Measurements from ENCODE around the gene ZNF124.
"Not testable (repeated sequence)": the region's sequence is repeated elsewhere in the genome, so short reads cannot be mapped to it uniquely, and the experiment has no call there.

Gene ZNF124

DNA sequence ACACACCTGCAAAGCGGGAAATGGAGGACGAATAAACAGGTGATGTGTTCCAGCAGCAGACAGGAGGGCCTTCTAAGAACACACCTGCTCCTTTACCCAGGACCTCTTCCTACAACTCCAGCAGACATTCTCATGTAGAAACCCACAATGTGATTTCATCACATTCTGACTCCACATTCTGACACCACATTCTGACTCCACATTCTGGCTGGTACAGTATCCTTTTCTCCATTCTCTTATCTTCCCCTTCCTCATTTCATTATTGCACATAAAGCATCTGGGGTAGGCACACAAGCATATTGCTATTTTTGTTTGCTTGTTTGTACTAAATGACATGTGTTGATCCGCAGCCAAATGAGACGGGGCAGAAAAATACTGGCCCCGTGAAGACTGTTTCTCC, 3.6 kb upstream of the ZNF124 start:
- Histone ChIP-seq H3K4me3 (ENCODE audit: low read length) (no peak overlapping the region), H3K27me3 (ENCODE audit: low read depth, low read length) (no peaks in the 10 kb centered on the region), H3K79me2 (ENCODE audit: low read length) (peaks cover 2% of the 10 kb centered on the region)

DNA sequence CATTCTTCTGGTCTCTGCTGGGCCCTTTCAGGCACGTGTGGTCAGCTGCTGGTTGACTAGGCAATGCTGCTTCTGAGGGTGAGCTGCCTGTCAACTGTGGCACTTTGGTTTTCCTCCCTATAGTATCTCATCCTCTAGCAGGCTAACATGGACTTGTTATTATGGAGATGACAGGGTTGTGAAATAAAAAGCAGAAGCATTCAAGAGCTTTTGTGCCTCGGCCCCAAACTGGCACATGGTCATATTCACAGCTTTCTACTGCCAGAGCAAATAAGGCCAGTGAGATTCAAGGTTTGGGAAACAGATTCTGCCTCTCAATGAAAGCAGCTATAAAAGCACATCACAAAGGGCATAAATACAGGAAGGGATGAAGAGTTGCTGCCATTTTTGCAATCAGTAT, 1.6 kb upstream of the ZNF124 start:
- Histone ChIP-seq H3K9me3 (ENCODE audit: insufficient read depth, low read length) (peaks cover 8% of the 10 kb centered on the region; the same call in 1 of the 2 replicates), H3K4me1 (ENCODE audit: low read length) (no peaks in the 10 kb centered on the region), H3K9ac (ENCODE audit: low read length) (no peak overlapping the region), H2AFZ (ENCODE audit: low read depth, low read length) (no peak overlapping the region), H3K27me3 (ENCODE audit: low read depth, low read length) (no peaks in the 10 kb centered on the region), H3K36me3 (replicated peaks; ENCODE audit: low read depth, low read length) (peaks cover 13% of the 10 kb centered on the region), H3K79me2 (ENCODE audit: low read length) (peaks cover 19% of the 10 kb centered on the region), H3K4me3 (ENCODE audit: low read length) (no peak overlapping the region), H3K27ac (ENCODE audit: low read length) (no peak overlapping the region), H3K4me2 (ENCODE audit: low read length) (no peak overlapping the region), H4K20me1 (ENCODE audit: insufficient read depth, low read length) (peaks cover 8% of the 10 kb centered on the region)
- TF ChIP-seq, protein P1, sequence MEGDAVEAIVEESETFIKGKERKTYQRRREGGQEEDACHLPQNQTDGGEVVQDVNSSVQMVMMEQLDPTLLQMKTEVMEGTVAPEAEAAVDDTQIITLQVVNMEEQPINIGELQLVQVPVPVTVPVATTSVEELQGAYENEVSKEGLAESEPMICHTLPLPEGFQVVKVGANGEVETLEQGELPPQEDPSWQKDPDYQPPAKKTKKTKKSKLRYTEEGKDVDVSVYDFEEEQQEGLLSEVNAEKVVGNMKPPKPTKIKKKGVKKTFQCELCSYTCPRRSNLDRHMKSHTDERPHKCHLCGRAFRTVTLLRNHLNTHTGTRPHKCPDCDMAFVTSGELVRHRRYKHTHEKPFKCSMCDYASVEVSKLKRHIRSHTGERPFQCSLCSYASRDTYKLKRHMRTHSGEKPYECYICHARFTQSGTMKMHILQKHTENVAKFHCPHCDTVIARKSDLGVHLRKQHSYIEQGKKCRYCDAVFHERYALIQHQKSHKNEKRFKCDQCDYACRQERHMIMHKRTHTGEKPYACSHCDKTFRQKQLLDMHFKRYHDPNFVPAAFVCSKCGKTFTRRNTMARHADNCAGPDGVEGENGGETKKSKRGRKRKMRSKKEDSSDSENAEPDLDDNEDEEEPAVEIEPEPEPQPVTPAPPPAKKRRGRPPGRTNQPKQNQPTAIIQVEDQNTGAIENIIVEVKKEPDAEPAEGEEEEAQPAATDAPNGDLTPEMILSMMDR (IDR thresholded peaks at IDR 0.05; ENCODE audit: low read depth, low read length) = no peak
- no peak for TF ChIP-seq EZH2phosphoT487 (IDR thresholded peaks at IDR 0.05; ENCODE audit: low read depth)

More for the DNA sequence above, 3.6 kb upstream of the ZNF124 start:
- Histone ChIP-seq H3K9me3 (ENCODE audit: insufficient read depth, low read length) (no peaks in the 10 kb centered on the region), H3K27ac (ENCODE audit: low read length) (no peak overlapping the region), H3K4me1 (ENCODE audit: low read length) (no peaks in the 10 kb centered on the region), H3K36me3 (replicated peaks; ENCODE audit: low read depth, low read length) (peaks cover 8% of the 10 kb centered on the region), H3K9ac (ENCODE audit: low read length) (no peak overlapping the region), H2AFZ (ENCODE audit: low read depth, low read length) (no peak overlapping the region), H4K20me1 (ENCODE audit: insufficient read depth, low read length) (no peaks in the 10 kb centered on the region), H3K4me2 (ENCODE audit: low read length) (no peak overlapping the region)
- TF ChIP-seq, protein P1 (IDR thresholded peaks at IDR 0.05; ENCODE audit: low read depth, low read length) = no peak
- no peak for TF ChIP-seq EZH2phosphoT487 (IDR thresholded peaks at IDR 0.05; ENCODE audit: low read depth)

DNA sequence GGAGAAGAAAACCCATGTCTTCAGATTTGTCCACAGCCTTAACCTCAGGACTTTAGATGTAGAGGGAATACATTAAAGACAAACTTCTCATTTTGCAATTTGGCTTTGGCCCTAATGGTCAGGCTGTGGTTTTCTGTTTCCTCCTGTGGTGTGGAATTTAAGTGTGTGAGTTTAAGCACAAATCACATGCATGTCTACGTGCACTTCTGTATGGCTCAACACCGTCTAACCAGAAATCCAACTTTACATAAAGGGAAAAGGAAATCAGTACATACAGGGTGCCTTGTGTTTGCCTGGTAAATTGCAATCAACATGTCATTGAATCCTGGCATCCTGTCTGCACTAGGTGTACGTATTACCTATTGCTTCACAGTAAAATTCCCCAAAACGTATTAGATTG, 1.2 kb upstream of the ZNF124 start:
- Histone ChIP-seq H3K9ac (ENCODE audit: low read length) (no peak overlapping the region), H3K79me2 (ENCODE audit: low read length) (peaks cover 23% of the 10 kb centered on the region), H3K9me3 (ENCODE audit: insufficient read depth, low read length) (peaks cover 12% of the 10 kb centered on the region), H3K4me2 (ENCODE audit: low read length) (no peak overlapping the region), H3K4me3 (ENCODE audit: low read length) (no peak overlapping the region), H2AFZ (ENCODE audit: low read depth, low read length) (no peak overlapping the region), H3K4me1 (ENCODE audit: low read length) (no peaks in the 10 kb centered on the region), H3K27ac (ENCODE audit: low read length) (no peak overlapping the region), H3K36me3 (replicated peaks; ENCODE audit: low read depth, low read length) (peaks cover 17% of the 10 kb centered on the region), H4K20me1 (ENCODE audit: insufficient read depth, low read length) (peaks cover 12% of the 10 kb centered on the region), H3K27me3 (ENCODE audit: low read depth, low read length) (no peaks in the 10 kb centered on the region)
- TF ChIP-seq, protein P1 (IDR thresholded peaks at IDR 0.05; ENCODE audit: low read depth, low read length) = no peak
- TF ChIP-seq EZH2phosphoT487 (IDR thresholded peaks at IDR 0.05; ENCODE audit: low read depth) = no peak

DNA sequence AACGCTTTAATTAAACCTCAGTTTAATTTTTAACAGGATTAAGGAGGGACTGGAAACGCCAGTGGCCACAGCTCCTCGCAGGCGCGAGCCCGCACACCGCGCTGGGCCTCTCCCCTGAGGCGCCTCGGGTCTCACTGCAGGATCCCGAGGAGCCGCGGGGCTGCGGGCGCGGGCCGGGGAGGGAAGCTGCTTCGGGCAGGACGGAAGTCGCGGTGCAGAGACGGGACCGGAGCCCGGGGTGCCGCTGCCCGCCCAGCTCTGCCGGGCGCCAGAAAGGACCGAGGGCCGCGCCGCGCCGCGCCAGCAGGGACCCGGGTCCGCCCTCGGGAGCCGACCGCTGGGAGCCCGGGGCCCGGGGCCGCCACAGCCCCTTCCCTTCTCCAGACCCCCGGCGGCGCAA, 377 bp downstream of the ZNF124 start:
- H3K27ac ChIP-seq (ENCODE audit: low read length); H3K4me2 ChIP-seq (ENCODE audit: low read length); H3K4me3 ChIP-seq (ENCODE audit: low read length); H3K27me3 ChIP-seq (ENCODE audit: low read depth, low read length); H3K4me1 ChIP-seq (ENCODE audit: low read length); H3K9ac ChIP-seq (ENCODE audit: low read length); H2AFZ ChIP-seq (ENCODE audit: low read depth, low read length): not testable (repeated sequence)
- peaks cover 38% of the 10 kb centered on the region for H3K79me2 ChIP-seq (ENCODE audit: low read length)
- peaks cover 27% of the 10 kb centered on the region for H3K9me3 ChIP-seq (ENCODE audit: insufficient read depth, low read length)
- peaks cover 28% of the 10 kb centered on the region for H4K20me1 ChIP-seq (ENCODE audit: insufficient read depth, low read length)
- peaks cover 33% of the 10 kb centered on the region for H3K36me3 ChIP-seq (replicated peaks; ENCODE audit: low read depth, low read length)

DNA sequence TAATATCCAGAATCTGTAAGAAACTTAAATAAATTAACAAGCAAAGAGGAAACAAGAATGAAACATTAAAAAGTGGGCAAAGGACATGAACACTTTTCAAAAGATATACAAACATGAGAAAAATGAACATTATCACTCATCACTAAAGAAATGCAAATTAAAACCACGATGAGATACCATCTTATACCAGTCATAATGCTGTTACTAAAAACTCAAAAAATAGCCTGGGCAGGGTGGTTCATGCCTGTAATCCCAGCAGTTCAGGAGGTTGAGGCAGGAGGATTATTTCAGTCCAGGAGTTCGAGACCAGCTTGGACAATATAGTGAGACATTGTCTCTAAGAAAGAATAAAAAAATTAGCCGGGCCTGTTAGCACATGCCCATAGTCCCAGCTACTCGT, 6.1 kb downstream of the ZNF124 start:
- Histone ChIP-seq H3K9ac (ENCODE audit: low read length) (no peak overlapping the region), H3K27ac (ENCODE audit: low read length) (no peak overlapping the region), H3K4me2 (ENCODE audit: low read length) (no peak overlapping the region), H3K4me3 (ENCODE audit: low read length) (no peak overlapping the region), H3K9me3 (ENCODE audit: insufficient read depth, low read length) (peaks cover 83% of the 10 kb centered on the region), H3K4me1 (ENCODE audit: low read length) (no peaks in the 10 kb centered on the region), H3K27me3 (ENCODE audit: low read depth, low read length) (no peaks in the 10 kb centered on the region), H4K20me1 (ENCODE audit: insufficient read depth, low read length) (peaks cover 82% of the 10 kb centered on the region), H3K36me3 (replicated peaks; ENCODE audit: low read depth, low read length) (peaks cover 86% of the 10 kb centered on the region), H2AFZ (ENCODE audit: low read depth, low read length) (no peak overlapping the region), H3K79me2 (ENCODE audit: low read length) (peaks cover 96% of the 10 kb centered on the region)
- TF ChIP-seq EZH2phosphoT487 (IDR thresholded peaks at IDR 0.05; ENCODE audit: low read depth) = no peak
- TF ChIP-seq, protein P1 (IDR thresholded peaks at IDR 0.05; ENCODE audit: low read depth, low read length) = no peak
